ENCODE results near the gene SDK2. TPM values are rescaled to one million over a fixed set of nuclear protein-coding genes. Genes with fewer than 3 reads are reported as not detected.

SDK2 gene
- total RNA-seq, 2 donors from 2014 or later = 0.26 to 0.33 TPM

GRCh38 chr17:73341350-73342049, 302.7 kb downstream of the SDK2 start:
- no peak overlapping the region for H3K4me3 ChIP-seq
- peaks cover 23% of the 10 kb centered on the region for H3K4me1 ChIP-seq
- no peaks in the 10 kb centered on the region for H3K27me3 ChIP-seq
- ATAC-seq (peak; percentile 34), DNase-seq (peak in 3 of 4 donors; percentile 42 to 46 (median 45))
- TF ChIP-seq POLR2A (IDR thresholded peaks at IDR 0.05) (no peak), CTCF (IDR thresholded peaks at IDR 0.05) (no peak)
- intact Hi-C loops (cut with DNase I) = no loop called here
- H3K27ac ChIP-seq = peak overlapping the region; percentile 21 to 65 (median 44)
- H3K9me3 ChIP-seq = no peaks in the 10 kb centered on the region
- WGBS, 2 donors = 54 to 72% methylated on average over 7 to 15 of the region's 15 CpGs
- H3K36me3 ChIP-seq (replicated peaks in 1 of 2; ENCODE audit: insufficient read depth in 1 of 2, low read depth in 2 of 2) = no peaks in the 10 kb centered on the region

- Histone ChIP-seq H3K4me3 (no peak overlapping the region), H3K27ac (peak overlapping the region in 2 of 4 donors; percentile 22 to 61)
- TF ChIP-seq POLR2A (IDR thresholded peaks at IDR 0.05) (no peak), CTCF (IDR thresholded peaks at IDR 0.05) (peak in 4 of 7 experiments; percentile 3 to 23 (median 16))
These were observed 304.1 kb downstream of the SDK2 start for GRCh38 chr17:73340093-73340596.

GRCh38 chr17:73338566-73339197, 305.6 kb downstream of the SDK2 start:
- no peak for ATAC-seq
- WGBS, 2 donors = 78 to 90% methylated on average over 16 to 21 of the region's 22 CpGs
- no peaks in the 10 kb centered on the region for H3K27me3 ChIP-seq
- no peak overlapping the region for H3K27ac ChIP-seq
- DNase-seq = no peak
- intact Hi-C loops (cut with DNase I) = no loop called here
- H3K4me3 ChIP-seq = no peak overlapping the region
- TF ChIP-seq CTCF (IDR thresholded peaks at IDR 0.05) (no peak), POLR2A (IDR thresholded peaks at IDR 0.05) (no peak)
- no peaks in the 10 kb centered on the region for H3K36me3 ChIP-seq (replicated peaks in 1 of 2; ENCODE audit: insufficient read depth in 1 of 2, low read depth in 2 of 2)
- H3K9me3 ChIP-seq = no peaks in the 10 kb centered on the region
- peaks cover 22% of the 10 kb centered on the region for H3K4me1 ChIP-seq

More at GRCh38 chr17:73340093-73340596, 304.1 kb downstream of the SDK2 start:
- no peaks in the 10 kb centered on the region for H3K27me3 ChIP-seq
- 68 to 79% methylated on average over 7 of the region's 7 CpGs for WGBS, 2 donors
- peak; percentile 51 for ATAC-seq
- no peaks in the 10 kb centered on the region for H3K9me3 ChIP-seq
- H3K4me1 ChIP-seq = peaks cover 23% of the 10 kb centered on the region
- no peaks in the 10 kb centered on the region for H3K36me3 ChIP-seq (replicated peaks in 1 of 2; ENCODE audit: insufficient read depth in 1 of 2, low read depth in 2 of 2)
- intact Hi-C loops (cut with DNase I) = no loop called here
- DNase-seq = peak in 1 of 4 donors; percentile 52

- intact Hi-C loops (cut with DNase I) = no loop called here
- no peaks in the 10 kb centered on the region for H3K9me3 ChIP-seq
- TF ChIP-seq CTCF (IDR thresholded peaks at IDR 0.05) (no peak), POLR2A (IDR thresholded peaks at IDR 0.05) (no peak)
- 71 to 82% methylated on average over 13 of the region's 13 CpGs for WGBS, 2 donors
- H3K36me3 ChIP-seq (replicated peaks in 1 of 2; ENCODE audit: insufficient read depth in 1 of 2, low read depth in 2 of 2) = no peaks in the 10 kb centered on the region
- ATAC-seq (no peak), DNase-seq (no peak)
- no peak overlapping the region for H3K4me3 ChIP-seq
- H3K27ac ChIP-seq = no peak overlapping the region
- H3K27me3 ChIP-seq = no peaks in the 10 kb centered on the region
- peaks cover 16% of the 10 kb centered on the region for H3K4me1 ChIP-seq
These were observed 306.2 kb downstream of the SDK2 start for GRCh38 chr17:73338050-73338521.
